OCI-LY7 (cell line): Measurements from ENCODE around the gene TRIM10. TPM values are rescaled to one million over a fixed set of nuclear protein-coding genes. Genes with fewer than 3 reads are reported as not detected.

Experiments
- Bru-seq: library from RNA; stranded (reverse); fragments of 400-500 nt; gene quantifications from one replicate; lab custom pipeline; 2021; lab: Mats Ljungman, UMichigan
- BruChase-seq, 2 experiments: library from RNA; stranded (reverse); fragments of 400-500 nt; gene quantifications; one replicate each; lab custom pipeline; 2021; lab: Mats Ljungman, UMichigan
- BruUV-seq: library from RNA; stranded (reverse); fragments of 400-500 nt; replicated peaks from 2 replicates; lab custom pipeline; 2021; lab: Mats Ljungman, UMichigan
- CTCF ChIA-PET: fragments of 300-600 bp; sonication (Branson Sonifier 250); formaldehyde crosslinking; loops from one replicate; lab custom pipeline; 2022; ENCODE audit warnings: antibody characterized with exemption; ENCODE audit not compliant: unreplicated experiment; lab: Charles Lee
- POLR2A ChIA-PET: fragments of 300-600 bp; sonication (Branson Sonifier 250); formaldehyde crosslinking; loops from one replicate; lab custom pipeline; 2022; ENCODE audit warnings: antibody characterized with exemption; lab: Charles Lee
- DNase-seq: peaks from one replicate; pipeline ENCODE4 v3.0.0-alpha.2; 2015; ENCODE audit warnings: low spot score
- H2AFZ ChIP-seq: fragments of 200-600 bp; sonication (generic), shearing (Covaris generic); 2 replicates; pipeline ENCODE4 v1.6.1; 2014; ENCODE audit warnings: mild to moderate bottlenecking, antibody characterized with exemption, low read length, moderate library complexity
- H3K27ac ChIP-seq: fragments of 200-600 bp; sonication (generic); 2 replicates; pipeline ENCODE4 v1.5.1; 2014; ENCODE audit warnings: mixed run types, low read depth, mild to moderate bottlenecking, moderate library complexity, low read length, inconsistent platforms; ENCODE audit not compliant: poor library complexity, severe bottlenecking
- H3K36me3 ChIP-seq: fragments of 200-600 bp; sonication (generic); 2 replicates; pipeline ENCODE4 v1.6.1; 2014; ENCODE audit warnings: mild to moderate bottlenecking, antibody characterized with exemption, low read length, moderate library complexity, mixed read lengths; ENCODE audit not compliant: insufficient read depth
- H3K4me1 ChIP-seq: fragments of 200-600 bp; sonication (generic); 2 replicates; pipeline ENCODE4 v1.5.1; 2014; ENCODE audit warnings: mild to moderate bottlenecking, low read length; ENCODE audit not compliant: insufficient read depth, poor library complexity, severe bottlenecking
- H3K4me2 ChIP-seq: fragments of 200-600 bp; sonication (generic); 2 replicates; pipeline ENCODE4 v1.6.1; 2014; ENCODE audit warnings: mild to moderate bottlenecking, low read length
- H3K4me3 ChIP-seq: fragments of 200-600 bp; sonication (generic); 2 replicates; pipeline ENCODE4 v1.5.1; 2014; ENCODE audit warnings: mild to moderate bottlenecking, low read depth, low read length; ENCODE audit not compliant: poor library complexity, severe bottlenecking
- H3K79me2 ChIP-seq: fragments of 200-600 bp; sonication (generic); 2 replicates; pipeline ENCODE4 v1.6.1; 2016; ENCODE audit warnings: low read depth, mild to moderate bottlenecking, low read length, moderate library complexity, mixed read lengths; ENCODE audit not compliant: insufficient read depth
- H3K9me2 ChIP-seq: fragments of 200-600 bp; sonication (generic); 2 replicates; pipeline ENCODE4 v1.6.1; 2016; ENCODE audit warnings: mild to moderate bottlenecking, low read length, mixed read lengths; ENCODE audit not compliant: insufficient read depth
- H3K9me3 ChIP-seq: fragments of 200-600 bp; sonication (generic); 2 replicates; pipeline ENCODE4 v1.6.1; 2014; ENCODE audit warnings: mild to moderate bottlenecking, mixed run types, low read length, mixed read lengths
- H4K20me1 ChIP-seq: fragments of 200-600 bp; sonication (generic); 2 replicates; pipeline ENCODE4 v1.6.1; 2014; ENCODE audit warnings: mild to moderate bottlenecking, antibody characterized with exemption, low read length, moderate library complexity, mixed read lengths; ENCODE audit not compliant: insufficient read depth
- CTCF ChIP-seq: fragments of 200-600 bp; sonication (generic); conservative IDR thresholded peaks from 2 replicates; pipeline ENCODE4 v1.5.1; 2014; ENCODE audit warnings: mild to moderate bottlenecking, antibody characterized with exemption, low read length, moderate library complexity, mixed read lengths
- EZH2phosphoT487 ChIP-seq: fragments of 200-600 bp; sonication (generic); IDR thresholded peaks from 2 replicates; pipeline ENCODE4 v1.6.1; 2018; ENCODE audit warnings: low read depth, borderline replicate concordance, mild to moderate bottlenecking, mixed run types, antibody characterized with exemption, low read length, moderate library complexity, mixed read lengths
- intact Hi-C: fragments of 100-400 bp; cut with micrococcal nuclease; formaldehyde crosslinking; loops from one replicate; pipeline ENCODE4 v1.10.0; 2022; ENCODE audit not compliant: unreplicated experiment
- long read RNA-seq: library from polyadenylated mRNA; stranded (forward); transcript quantifications from one replicate; pipeline ENCODE4 v2.0.0, GENCODE V29; 2022
- total RNA-seq, 2 experiments: library from RNA; depleted of rRNA in 1 of 2; stranded (reverse); fragments of >200 nt in 1 of 2; shearing (Covaris generic) in 1 of 2; gene quantifications; 2 replicates each; pipeline ENCODE4 v1.2.3, GENCODE V29; 2014 to 2022

The TRIM10 gene
- total RNA-seq (2014; rRNA removed; shearing (Covaris generic)), result not detected in 2 replicates
- not detected in 2 replicates for total RNA-seq (2022)
- Bru-seq, nascent RNA, result not detected
- BruChase-seq, experiment 1, labeled RNA remaining after a 6-hour chase, result not detected
- percentile 10 among the genes with signal in this experiment for BruChase-seq, experiment 2, labeled RNA remaining after a 2-hour chase
- long read RNA-seq, result 0 reads

- ChIA-PET CTCF (no interaction called here), POLR2A (no interaction called here)
- no peak within 1 kb of the TSS for H3K4me3 ChIP-seq
- H3K4me2 ChIP-seq, result no peak within 1 kb of the TSS
- no peak within 1 kb of the TSS for H2AFZ ChIP-seq
- no peak for DNase-seq
- H3K9me2 ChIP-seq, result no peaks in the 10 kb centered on the region
- no peaks in the 10 kb centered on the region for H3K9me3 ChIP-seq
- H3K36me3 ChIP-seq, result no peaks in the 10 kb centered on the region
- intact Hi-C loops, result no loop called here
- no peak within 1 kb of the TSS for H3K27ac ChIP-seq
- no peaks in the 10 kb centered on the region for H3K79me2 ChIP-seq
- H3K4me1 ChIP-seq, result no peaks in the 10 kb centered on the region
- no peaks in the 10 kb centered on the region for H4K20me1 ChIP-seq
- BruUV-seq, result no TSS peak
- TF ChIP-seq CTCF, result no peak
- TF ChIP-seq EZH2phosphoT487, result no peak
Measured at GRCh38 chr6:30160785-30161531, at the start of gene TRIM10. TSS of gene TRIM10 (minus strand) at chr6:30161211. CDS start at chr6:30160858, 353 bp downstream.

GRCh38 chr6:30207619-30208295 lies 46.7 kb upstream of the TRIM10 start:
- TF ChIP-seq EZH2phosphoT487 (no peak), CTCF (no peak)
- CTCF ChIA-PET, result interaction anchor here (0.6 kb wide), 1 partner anchor 138 kb away, joined by 3 read pairs; no protein-coding TSS in a partner anchor
- intact Hi-C loops, result no loop called here
- Histone ChIP-seq H3K9me2 (no peaks in the 10 kb centered on the region), H2AFZ (no peak overlapping the region), H3K9me3 (no peaks in the 10 kb centered on the region), H3K4me3 (no peak overlapping the region), H3K4me2 (peak overlapping the region; percentile 41), H3K27ac (peak overlapping the region; percentile 1), H3K4me1 (peaks cover 48% of the 10 kb centered on the region), H3K79me2 (peaks cover 95% of the 10 kb centered on the region), H4K20me1 (peaks cover 41% of the 10 kb centered on the region), H3K36me3 (peaks cover 55% of the 10 kb centered on the region)
- POLR2A ChIA-PET, result interaction anchor here (1.0 kb wide), 1 partner anchor 147 kb away, joined by 3 read pairs; no protein-coding TSS in a partner anchor
- no peak for DNase-seq
- BruUV-seq, result no TSS peak
